ENCODE data around the gene LYPLAL1. TPM values are rescaled to one million over a fixed set of nuclear protein-coding genes. Genes with fewer than 3 reads are reported as not detected.

Gene LYPLAL1
- total RNA-seq, 1 experiment from 2014 or later: 21.1 TPM

DNA sequence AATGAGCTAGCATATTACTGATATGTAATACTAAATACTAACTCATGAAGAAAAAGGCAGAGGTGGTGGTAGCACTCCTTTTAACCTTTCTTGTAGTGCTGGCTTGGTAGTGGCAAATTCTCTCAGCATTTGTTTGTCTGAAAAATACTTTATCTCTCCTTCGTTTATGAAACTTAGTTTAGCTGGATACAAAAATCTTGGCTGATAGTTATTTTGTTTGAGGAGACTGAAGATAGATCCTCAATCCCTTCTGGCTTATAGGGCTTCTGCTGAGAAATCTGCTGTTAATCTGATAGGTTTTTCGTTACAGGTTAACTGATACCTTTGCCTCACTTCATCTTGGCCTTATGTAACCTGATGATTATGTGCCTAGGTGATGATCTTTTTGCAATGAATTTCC is 87.8 kb downstream of the LYPLAL1 start:
- Histone ChIP-seq H3K79me1 (ENCODE audit: insufficient read depth, low read depth, low read length, poor library complexity, severe bottlenecking) (no peaks in the 10 kb centered on the region), H4K8ac (replicated peaks; ENCODE audit: insufficient read length, low read depth, low read length) (no peak overlapping the region), H3K4ac (ENCODE audit: low read depth, low read length) (no peak overlapping the region), H3K23me2 (ENCODE audit: insufficient read length, low read depth, low read length, poor library complexity, severe bottlenecking) (no peaks in the 10 kb centered on the region), H3K18ac (ENCODE audit: insufficient read length, low read depth, low read length) (no peak overlapping the region), H2AFZ (ENCODE audit: low read length) (no peak overlapping the region), H2BK12ac (ENCODE audit: insufficient read length, low read depth, low read length) (no peak overlapping the region), H3K14ac (ENCODE audit: insufficient read depth, low read length) (no peak overlapping the region), H2BK20ac (ENCODE audit: low read depth, low read length, poor library complexity, severe bottlenecking) (no peak overlapping the region), H2AK5ac (ENCODE audit: insufficient read length, low read length) (no peak overlapping the region), H3K9me3 (ENCODE audit: control insufficient read depth, low read depth, low read length) (no peaks in the 10 kb centered on the region), H2BK120ac (ENCODE audit: low read depth, low read length, poor library complexity, severe bottlenecking) (no peak overlapping the region), H4K20me1 (ENCODE audit: control insufficient read depth, insufficient read depth, insufficient read length) (no peaks in the 10 kb centered on the region), H2BK15ac (ENCODE audit: low read depth, low read length) (no peak overlapping the region), H3K4me2 (ENCODE audit: insufficient read depth, insufficient read length, low read length) (no peak overlapping the region), H3K23ac (ENCODE audit: insufficient read length, low read depth, low read length) (no peak overlapping the region), H3K27ac (ENCODE audit: insufficient read length, low read depth, low read length) (no peak overlapping the region), H4K5ac (ENCODE audit: insufficient read length, low read depth, low read length) (no peak overlapping the region), H3K79me2 (ENCODE audit: insufficient read depth, low read length) (no peaks in the 10 kb centered on the region), H3K4me1 (ENCODE audit: insufficient read depth, low read length) (no peaks in the 10 kb centered on the region; the same call in 1 of the 2 replicates), H3K56ac (ENCODE audit: insufficient read length, low read depth, low read length) (no peak overlapping the region), H3K9ac (ENCODE audit: extremely low read depth, insufficient read length, low read length) (no peak overlapping the region), H2BK5ac (ENCODE audit: insufficient read length, low read length) (no peak overlapping the region), H4K91ac (ENCODE audit: insufficient read length, low read depth, low read length) (no peak overlapping the region), H3T11ph (ENCODE audit: low read length) (no peak overlapping the region), H3K27me3 (ENCODE audit: insufficient read depth, low read length) (no peaks in the 10 kb centered on the region)
- Mint-ChIP-seq H3K27ac (no peak overlapping the region), H3K36me3 (ENCODE audit: insufficient read depth in 1 of 3, low read depth in 3 of 3) (peaks cover 0 to 18% (median 3%) of the 10 kb centered on the region in 3 experiments; a peak in 4 of 7 replicates), H3K27me3 (ENCODE audit: low read depth) (peaks cover 1% of the 10 kb centered on the region; the same call in 1 of the 2 replicates), H3K4me3 (no peak overlapping the region), H3K9me3 (peaks cover 3 to 7% of the 10 kb centered on the region in 2 experiments; a peak in 3 of 5 replicates), H3K4me1 (peaks cover 20 to 26% of the 10 kb centered on the region in 2 experiments)
- WGBS (ENCODE audit: extremely low coverage, insufficient read length, low lambda C conversion rate): no CpG with 5 or more reads among the region's 2 CpGs
- TF ChIP-seq, protein P1, sequence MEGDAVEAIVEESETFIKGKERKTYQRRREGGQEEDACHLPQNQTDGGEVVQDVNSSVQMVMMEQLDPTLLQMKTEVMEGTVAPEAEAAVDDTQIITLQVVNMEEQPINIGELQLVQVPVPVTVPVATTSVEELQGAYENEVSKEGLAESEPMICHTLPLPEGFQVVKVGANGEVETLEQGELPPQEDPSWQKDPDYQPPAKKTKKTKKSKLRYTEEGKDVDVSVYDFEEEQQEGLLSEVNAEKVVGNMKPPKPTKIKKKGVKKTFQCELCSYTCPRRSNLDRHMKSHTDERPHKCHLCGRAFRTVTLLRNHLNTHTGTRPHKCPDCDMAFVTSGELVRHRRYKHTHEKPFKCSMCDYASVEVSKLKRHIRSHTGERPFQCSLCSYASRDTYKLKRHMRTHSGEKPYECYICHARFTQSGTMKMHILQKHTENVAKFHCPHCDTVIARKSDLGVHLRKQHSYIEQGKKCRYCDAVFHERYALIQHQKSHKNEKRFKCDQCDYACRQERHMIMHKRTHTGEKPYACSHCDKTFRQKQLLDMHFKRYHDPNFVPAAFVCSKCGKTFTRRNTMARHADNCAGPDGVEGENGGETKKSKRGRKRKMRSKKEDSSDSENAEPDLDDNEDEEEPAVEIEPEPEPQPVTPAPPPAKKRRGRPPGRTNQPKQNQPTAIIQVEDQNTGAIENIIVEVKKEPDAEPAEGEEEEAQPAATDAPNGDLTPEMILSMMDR (conservative IDR thresholded peaks at IDR 0.05): no peak
- DNase-seq: no peak
